ENCODE measurements around the gene SFRP5.

The SFRP5 gene, protein sequence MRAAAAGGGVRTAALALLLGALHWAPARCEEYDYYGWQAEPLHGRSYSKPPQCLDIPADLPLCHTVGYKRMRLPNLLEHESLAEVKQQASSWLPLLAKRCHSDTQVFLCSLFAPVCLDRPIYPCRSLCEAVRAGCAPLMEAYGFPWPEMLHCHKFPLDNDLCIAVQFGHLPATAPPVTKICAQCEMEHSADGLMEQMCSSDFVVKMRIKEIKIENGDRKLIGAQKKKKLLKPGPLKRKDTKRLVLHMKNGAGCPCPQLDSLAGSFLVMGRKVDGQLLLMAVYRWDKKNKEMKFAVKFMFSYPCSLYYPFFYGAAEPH

GRCh38 chr10:97771913-97772823 is at the start of gene SFRP5:
SFRP5 (minus strand) TSS chr10:97771999; CDS start chr10:97771833, 166 bp downstream.
- TF ChIP-seq CTCF (IDR thresholded peaks at IDR 0.05) = no peak

- TF ChIP-seq CTCF (IDR thresholded peaks at IDR 0.05) = no peak
These were observed 48.4 kb upstream of the SFRP5 start for GRCh38 chr10:97820096-97820704.

- TF ChIP-seq CTCF (IDR thresholded peaks at IDR 0.05) = no peak
These were observed 46.8 kb upstream of the SFRP5 start for GRCh38 chr10:97818572-97818971.

DNA sequence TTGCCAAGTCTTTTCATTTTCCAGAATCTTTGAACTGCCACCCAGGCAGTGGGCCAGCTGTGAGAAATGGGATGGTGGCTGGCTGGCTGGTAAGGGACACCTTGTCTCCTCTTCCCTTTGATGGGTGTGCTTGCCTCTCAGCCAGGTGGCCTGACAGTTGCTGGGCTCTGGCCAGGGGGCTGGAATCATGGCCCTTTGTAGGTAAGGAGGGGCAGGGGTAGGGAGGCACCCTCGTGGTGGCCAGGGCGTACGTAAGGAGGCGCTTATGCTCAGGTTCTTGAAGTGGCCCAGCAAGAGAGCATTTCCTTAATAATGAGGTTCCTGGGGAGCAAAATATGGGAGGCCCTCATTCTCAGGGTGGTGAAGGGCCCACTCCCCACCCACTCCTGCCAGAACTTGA is 44.8 kb upstream of the SFRP5 start:
- TF ChIP-seq CTCF (IDR thresholded peaks at IDR 0.05) = no peak

DNA sequence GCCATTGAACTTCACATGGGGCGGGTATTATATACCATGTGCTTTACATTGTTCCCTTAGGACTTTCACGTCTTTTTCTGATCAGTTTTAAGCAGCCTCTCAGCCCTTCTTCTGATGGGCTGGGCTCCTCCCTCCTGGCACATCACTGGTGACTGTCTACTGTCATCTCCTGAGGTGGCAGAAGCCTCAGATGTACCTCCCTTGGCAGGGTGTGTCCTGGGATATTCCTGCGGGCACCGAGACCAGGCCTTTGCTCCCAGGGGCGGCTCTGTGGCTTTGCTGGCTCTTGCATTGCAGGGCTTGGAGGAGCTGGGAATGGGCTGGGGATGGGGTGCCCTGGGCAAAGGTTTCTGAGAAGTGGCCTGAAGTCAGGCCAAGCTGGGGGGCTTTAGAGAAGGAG is 43.2 kb upstream of the SFRP5 start:
- no peak for TF ChIP-seq CTCF (IDR thresholded peaks at IDR 0.05)

- no peak for TF ChIP-seq CTCF (IDR thresholded peaks at IDR 0.05)
These were observed 41.5 kb upstream of the SFRP5 start for GRCh38 chr10:97813311-97813710.

- TF ChIP-seq CTCF (IDR thresholded peaks at IDR 0.05) = no peak
These were observed 40.9 kb upstream of the SFRP5 start for GRCh38 chr10:97812696-97813095.
